HG02623 (cell line): Measurements from ENCODE around the gene SLC43A3.
"Not testable (repeated sequence)": the region's sequence is repeated elsewhere in the genome, so short reads cannot be mapped to it uniquely, and the experiment has no call there.

Experiments
- ATAC-seq: cut with Tn5 transposase; IDR thresholded peaks from one replicate; pipeline ENCODE4 v1.9.1; 2021; ENCODE audit warnings: moderate library complexity; ENCODE audit not compliant: unreplicated experiment

SLC43A3 gene

GRCh38 chr11:57387289-57388030 is 39.5 kb downstream of the SLC43A3 start:
- no peak for ATAC-seq

- no peak for ATAC-seq
Measured at GRCh38 chr11:57386178-57386940, 40.6 kb downstream of the SLC43A3 start.

GRCh38 chr11:57380975-57381374 is 45.9 kb downstream of the SLC43A3 start, which contains the start of gene PRG3:
Gene PRG3 (minus strand): TSS chr11:57381150. CDS start chr11:57380708, 442 bp downstream.
- no peak for ATAC-seq

- ATAC-seq: no peak
Measured at GRCh38 chr11:57379732-57380131, 47.2 kb downstream of the SLC43A3 start.

- ATAC-seq: no peak
Measured at GRCh38 chr11:57378186-57378585, 48.7 kb downstream of the SLC43A3 start.

GRCh38 chr11:57377107-57377506 is 49.8 kb downstream of the SLC43A3 start:
- ATAC-seq: no peak

- ATAC-seq: no peak
Measured at GRCh38 chr11:57376095-57377090, 50.5 kb downstream of the SLC43A3 start.

- ATAC-seq: no peak
Measured at GRCh38 chr11:57375490-57375889, 51.4 kb downstream of the SLC43A3 start.

- no peak for ATAC-seq
Measured at GRCh38 chr11:57374966-57375365, 52.0 kb downstream of the SLC43A3 start.

GRCh38 chr11:57373146-57373545 is 53.8 kb downstream of the SLC43A3 start:
- ATAC-seq: no peak

GRCh38 chr11:57370941-57371340 is 56.0 kb downstream of the SLC43A3 start:
- ATAC-seq: no peak

GRCh38 chr11:57370251-57370650 is 56.7 kb downstream of the SLC43A3 start:
- no peak for ATAC-seq

- ATAC-seq: no peak
Measured at GRCh38 chr11:57368845-57369232, 58.1 kb downstream of the SLC43A3 start.

GRCh38 chr11:57368106-57368844 is 58.6 kb downstream of the SLC43A3 start:
- no peak for ATAC-seq

- no peak for ATAC-seq
Measured at GRCh38 chr11:57364851-57365660, 61.9 kb downstream of the SLC43A3 start.

GRCh38 chr11:57363131-57364080 is 63.5 kb downstream of the SLC43A3 start:
- no peak for ATAC-seq

- no peak for ATAC-seq
Measured at GRCh38 chr11:57361926-57362325, 65.0 kb downstream of the SLC43A3 start.

GRCh38 chr11:57361420-57361819 is 65.5 kb downstream of the SLC43A3 start:
- ATAC-seq: not testable (repeated sequence)
